ENCODE data around the gene LYST. TPM values are rescaled to one million over a fixed set of nuclear protein-coding genes. Genes with fewer than 3 reads are reported as not detected.

Gene LYST
- total RNA-seq, 4 donors from 2014 or later, result 12.3 to 36.6 (median 21.0) TPM

DNA sequence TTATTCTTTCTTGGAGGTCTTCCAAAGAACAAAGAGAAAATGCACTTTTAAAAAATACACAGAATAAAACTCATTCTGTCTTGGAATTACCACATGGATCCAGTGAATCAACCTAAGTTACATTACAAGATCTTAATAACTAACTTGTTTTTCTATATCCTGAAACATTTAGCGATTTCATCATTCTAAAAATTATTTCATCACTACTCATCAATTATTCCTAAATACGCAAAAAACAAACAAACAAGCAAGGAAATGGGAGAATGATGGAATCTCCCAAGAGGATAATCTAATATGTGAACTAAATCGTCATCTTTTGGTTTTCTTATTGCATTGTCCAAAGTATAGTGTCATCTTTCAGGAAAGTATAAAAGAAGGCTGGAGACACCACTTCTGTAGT is 178.6 kb downstream of the LYST start:
- 84 to 89% methylated on average over 3 of the region's 3 CpGs for WGBS, 2 donors
- DNase-seq, result no peak
- no peaks in the 10 kb centered on the region for H3K27me3 ChIP-seq
- H3K4me1 ChIP-seq, result no peaks in the 10 kb centered on the region
- H3K36me3 ChIP-seq, result peaks cover 0 to 78% (median 0%) of the 10 kb centered on the region in 3 donors
- intact Hi-C loops (cut with DNase I), result no loop called here
- no peak for TF ChIP-seq POLR2A (IDR thresholded peaks at IDR 0.05)
- TF ChIP-seq, protein P1, sequence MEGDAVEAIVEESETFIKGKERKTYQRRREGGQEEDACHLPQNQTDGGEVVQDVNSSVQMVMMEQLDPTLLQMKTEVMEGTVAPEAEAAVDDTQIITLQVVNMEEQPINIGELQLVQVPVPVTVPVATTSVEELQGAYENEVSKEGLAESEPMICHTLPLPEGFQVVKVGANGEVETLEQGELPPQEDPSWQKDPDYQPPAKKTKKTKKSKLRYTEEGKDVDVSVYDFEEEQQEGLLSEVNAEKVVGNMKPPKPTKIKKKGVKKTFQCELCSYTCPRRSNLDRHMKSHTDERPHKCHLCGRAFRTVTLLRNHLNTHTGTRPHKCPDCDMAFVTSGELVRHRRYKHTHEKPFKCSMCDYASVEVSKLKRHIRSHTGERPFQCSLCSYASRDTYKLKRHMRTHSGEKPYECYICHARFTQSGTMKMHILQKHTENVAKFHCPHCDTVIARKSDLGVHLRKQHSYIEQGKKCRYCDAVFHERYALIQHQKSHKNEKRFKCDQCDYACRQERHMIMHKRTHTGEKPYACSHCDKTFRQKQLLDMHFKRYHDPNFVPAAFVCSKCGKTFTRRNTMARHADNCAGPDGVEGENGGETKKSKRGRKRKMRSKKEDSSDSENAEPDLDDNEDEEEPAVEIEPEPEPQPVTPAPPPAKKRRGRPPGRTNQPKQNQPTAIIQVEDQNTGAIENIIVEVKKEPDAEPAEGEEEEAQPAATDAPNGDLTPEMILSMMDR (IDR thresholded peaks at IDR 0.05), result no peak
- no peaks in the 10 kb centered on the region for H3K9me3 ChIP-seq
- H3K27ac ChIP-seq, result no peak overlapping the region
- H3K4me3 ChIP-seq, result no peak overlapping the region

DNA sequence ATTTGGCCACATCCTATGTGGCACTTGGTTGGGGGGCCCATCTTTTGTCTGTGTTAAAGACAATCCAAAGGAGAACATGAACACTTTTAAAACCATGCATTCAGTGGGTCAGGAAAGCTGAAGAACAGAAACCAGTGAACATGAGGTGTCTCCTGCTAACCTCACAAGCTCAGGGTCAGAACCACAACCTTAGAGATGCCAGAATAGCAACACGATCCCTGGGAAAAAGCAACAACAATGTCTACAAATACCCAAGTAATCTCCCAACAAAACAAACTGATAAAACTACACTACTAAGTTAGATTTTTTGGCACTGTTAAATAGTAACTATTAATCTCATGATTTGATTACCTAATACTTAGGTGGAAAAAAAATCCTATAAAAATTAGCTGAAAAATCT is 183.1 kb downstream of the LYST start:
- Histone ChIP-seq H3K9me3 (no peaks in the 10 kb centered on the region), H3K4me3 (no peak overlapping the region), H3K4me1 (peaks cover 0 to 12% (median 0%) of the 10 kb centered on the region in 3 donors), H3K36me3 (peaks cover 0 to 71% (median 0%) of the 10 kb centered on the region in 3 donors), H3K27ac (no peak overlapping the region), H3K27me3 (no peaks in the 10 kb centered on the region)
- intact Hi-C loops (cut with DNase I), result no loop called here
- no peak for TF ChIP-seq POLR2A (IDR thresholded peaks at IDR 0.05)
- TF ChIP-seq, protein P1 (IDR thresholded peaks at IDR 0.05), result no peak
- WGBS, 2 donors, result 62 to 83% methylated on average over 1 of the region's 1 CpG
- DNase-seq, result no peak

DNA sequence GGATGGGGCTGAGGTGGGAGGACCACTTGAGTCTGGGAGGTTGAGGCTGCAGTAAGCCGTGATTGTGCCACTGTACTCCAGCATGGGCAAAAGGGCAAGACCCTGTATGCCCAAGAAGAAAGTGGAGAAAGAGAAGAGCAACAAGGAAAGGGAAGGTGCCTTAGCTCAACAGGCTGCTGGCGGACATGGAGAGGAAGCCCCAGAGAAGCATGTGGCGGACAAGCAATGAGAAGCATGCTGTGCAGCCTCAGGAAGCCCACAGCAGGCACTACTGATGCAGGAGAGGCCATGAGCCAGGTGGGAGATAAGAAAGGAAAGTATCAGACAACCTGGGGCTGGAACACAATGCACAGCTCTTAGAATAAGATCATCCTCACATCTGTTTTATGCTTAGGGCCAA is 184.5 kb downstream of the LYST start:
- intact Hi-C loops (cut with DNase I), result no loop called here
- no peak overlapping the region for H3K27ac ChIP-seq
- peaks cover 0 to 63% (median 0%) of the 10 kb centered on the region in 3 donors for H3K36me3 ChIP-seq

DNA sequence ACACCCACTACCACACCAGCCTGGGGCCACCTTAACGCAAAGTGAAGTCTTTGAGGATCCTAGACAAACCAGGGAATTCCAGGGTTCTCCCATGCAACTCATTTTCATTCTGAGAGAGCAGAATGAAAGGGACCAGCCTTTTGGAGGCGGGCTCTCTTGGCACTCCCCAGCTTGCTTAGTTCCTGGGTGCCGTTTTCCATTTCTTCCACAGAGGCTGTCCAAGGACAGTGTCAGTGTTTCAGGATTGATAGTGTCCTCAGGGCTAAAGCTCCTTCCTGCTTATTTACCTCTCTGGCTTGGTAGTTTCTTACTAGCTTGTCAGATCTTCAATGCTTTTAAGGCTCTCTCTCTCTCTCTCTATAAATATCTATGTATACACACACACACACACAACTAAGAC is 187.1 kb downstream of the LYST start:
- intact Hi-C loops (cut with DNase I), result no loop called here
- Histone ChIP-seq H3K4me1 (peaks cover 0 to 12% (median 0%) of the 10 kb centered on the region in 3 donors), H3K4me3 (no peak overlapping the region), H3K9me3 (peaks cover 0 to 11% (median 0%) of the 10 kb centered on the region in 3 donors), H3K36me3 (peaks cover 0 to 69% (median 5%) of the 10 kb centered on the region in 3 donors), H3K27ac (no peak overlapping the region), H3K27me3 (no peaks in the 10 kb centered on the region)
- TF ChIP-seq, protein P1 (IDR thresholded peaks at IDR 0.05), result no peak
- no peak for TF ChIP-seq POLR2A (IDR thresholded peaks at IDR 0.05)
- no peak for DNase-seq
- WGBS, 2 donors, result 74 to 83% methylated on average over 3 of the region's 3 CpGs

More for the DNA sequence above, 184.5 kb downstream of the LYST start:
- no peak for DNase-seq
- 87 to 89% methylated on average over 3 of the region's 3 CpGs for WGBS, 2 donors
- no peak for TF ChIP-seq POLR2A (IDR thresholded peaks at IDR 0.05)
- TF ChIP-seq, protein P1 (IDR thresholded peaks at IDR 0.05), result no peak
- H3K4me3 ChIP-seq, result no peak overlapping the region
- no peaks in the 10 kb centered on the region for H3K9me3 ChIP-seq
- peaks cover 0 to 12% (median 0%) of the 10 kb centered on the region in 3 donors for H3K4me1 ChIP-seq
- no peaks in the 10 kb centered on the region for H3K27me3 ChIP-seq

DNA sequence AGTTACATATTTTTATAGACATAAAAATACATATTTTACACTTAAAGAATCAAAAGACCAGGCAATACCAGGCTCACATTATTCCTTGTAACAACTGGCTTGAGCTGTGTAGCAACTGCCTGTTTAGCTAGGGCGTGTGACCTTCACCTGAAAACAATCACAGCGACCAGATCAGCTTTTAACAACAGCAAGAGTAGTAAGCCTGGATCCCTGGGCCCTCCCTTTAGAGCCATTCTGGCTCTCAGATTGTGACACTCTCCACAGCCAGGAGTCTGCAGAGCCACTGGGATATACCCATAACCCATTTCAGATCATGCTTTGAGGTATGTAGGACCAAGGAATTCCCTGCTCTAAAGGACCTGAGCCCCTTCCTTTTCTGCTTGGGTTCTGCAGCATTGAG is 187.7 kb downstream of the LYST start:
- intact Hi-C loops (cut with DNase I), result no loop called here
- TF ChIP-seq, protein P1 (IDR thresholded peaks at IDR 0.05), result no peak
- no peak for TF ChIP-seq POLR2A (IDR thresholded peaks at IDR 0.05)
- Histone ChIP-seq H3K4me1 (peaks cover 0 to 12% (median 0%) of the 10 kb centered on the region in 3 donors), H3K27ac (no peak overlapping the region), H3K4me3 (no peak overlapping the region), H3K9me3 (peaks cover 0 to 11% (median 1%) of the 10 kb centered on the region in 3 donors), H3K36me3 (peaks cover 0 to 69% (median 5%) of the 10 kb centered on the region in 3 donors), H3K27me3 (no peaks in the 10 kb centered on the region)
- DNase-seq, result no peak
- 85 to 100% methylated on average over 2 of the region's 2 CpGs for WGBS, 2 donors
